Small intestine (tissue), 7 donors: Measurements from ENCODE around the gene SRRD. TPM values are rescaled to one million over a fixed set of nuclear protein-coding genes. Genes with fewer than 3 reads are reported as not detected.
A peak's percentile ranks its signal among the peaks of the same experiment; 100 is the strongest.

Experiments
- DNase-seq, 2 donors: peaks; one replicate each; pipeline versions ENCODE4 v3.0.0 to v3.0.0-alpha.2; 2013
- FAIRE-seq: peaks from 2 replicates; lab custom pipeline; 2012; peaks lifted over from hg19 to GRCh38; lab: Jason Lieb, UNC
- H3K27ac ChIP-seq, 3 donors: one replicate each; pipeline ENCODE4 v1.5.1; 2013; ENCODE audit warnings: low read length in 2 of 3, mild to moderate bottlenecking in 2 of 3, control low read depth in 1 of 3, inconsistent platforms in 1 of 3, low read depth in 1 of 3, moderate library complexity in 1 of 3
- H3K27me3 ChIP-seq, 3 donors: one replicate each; pipeline ENCODE4 v1.6.1; 2013; ENCODE audit warnings: low read length in 3 of 3, inconsistent platforms in 1 of 3; ENCODE audit not compliant: control insufficient read depth in 3 of 3, insufficient read depth in 3 of 3
- H3K36me3 ChIP-seq, 3 donors: one replicate each; pipeline ENCODE4 v1.6.1; 2013; ENCODE audit warnings: low read length in 3 of 3, inconsistent platforms in 1 of 3, low read depth in 1 of 3, mild to moderate bottlenecking in 1 of 3, moderate library complexity in 1 of 3; ENCODE audit not compliant: control insufficient read depth in 3 of 3, insufficient read depth in 2 of 3
- H3K4me1 ChIP-seq, 3 donors: one replicate each; pipeline ENCODE4 v1.6.1; 2013; ENCODE audit warnings: low read length in 2 of 3, inconsistent platforms in 1 of 3, low read depth in 1 of 3, mild to moderate bottlenecking in 1 of 3, moderate library complexity in 1 of 3; ENCODE audit not compliant: control insufficient read depth in 3 of 3, insufficient read depth in 2 of 3
- H3K4me3 ChIP-seq, 3 donors: one replicate each; pipeline ENCODE4 v1.5.1; 2013; ENCODE audit warnings: low read length in 3 of 3, control low read depth in 1 of 3, inconsistent platforms in 1 of 3, low read depth in 1 of 3, mild to moderate bottlenecking in 1 of 3, moderate library complexity in 1 of 3
- H3K9me3 ChIP-seq, 2 donors: one replicate each; pipeline ENCODE4 v1.6.1; 2013; ENCODE audit warnings: low read depth in 1 of 2, low read length in 1 of 2; ENCODE audit not compliant: control insufficient read depth in 2 of 2, insufficient read depth in 1 of 2
- WGBS, 3 donors: extraction: QIAGEN DNeasy Blood & Tissue Kit; methylation state at CpG; one replicate each; pipeline ENCODE4 v1.1.7; 2013; 5-methylcytosine and 5-hydroxymethylcytosine counted together
- polyA plus RNA-seq, 4 donors: library from polyadenylated mRNA; stranded (reverse) in 3 of 4; unstranded in 1 of 4; fragments of 200-250 nt in 3 of 4; fragments of 120-200 nt in 1 of 4; gene quantifications; one replicate each; pipeline versions ENCODE4 v1.2.1 to v1.2.3, GENCODE V29; 2013
- donor health status: healthy with polysubstance abuse.
- donor health status: control.
- donor health status: control.
- donor health status: Bipolar disorder and iron deficiency.
- donor health status: healthy.

The SRRD gene
- polyA plus RNA-seq, 4 donors: 9.2 to 18.0 (median 13.5) TPM

DNA sequence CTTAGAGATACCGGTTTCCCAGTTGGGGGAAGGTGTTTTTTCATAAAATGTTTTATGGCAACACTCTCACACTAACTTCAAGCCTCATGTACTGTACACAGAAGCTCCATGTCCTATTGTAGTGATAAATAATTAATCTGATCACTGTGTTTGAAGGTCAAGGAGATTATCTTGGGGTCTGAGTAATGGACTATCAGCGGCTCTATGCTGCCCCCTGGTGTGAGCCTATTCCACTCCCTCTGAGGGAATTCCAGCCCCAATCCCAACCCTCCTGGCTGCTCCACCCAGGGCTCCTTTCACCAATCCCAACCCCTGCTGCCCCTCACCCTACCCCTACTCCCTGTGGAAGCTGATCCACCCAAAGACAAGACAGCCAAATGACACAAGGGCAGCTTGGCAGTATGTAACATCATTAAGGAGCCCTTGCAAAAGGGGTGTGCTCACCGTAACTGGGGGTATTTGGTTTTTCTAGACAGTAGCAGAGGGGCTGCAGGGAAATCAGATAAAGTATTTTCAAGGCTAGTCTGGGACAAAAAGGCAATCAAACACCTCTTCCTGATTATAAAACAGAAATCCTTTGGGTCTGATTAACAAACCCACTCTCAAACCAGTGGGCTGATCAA, 22.4 kb upstream of the SRRD start:
- no peak overlapping the region for H3K4me3 ChIP-seq
- no peaks in the 10 kb centered on the region for H3K27me3 ChIP-seq
- H3K9me3 ChIP-seq: no peaks in the 10 kb centered on the region
- WGBS, 3 donors: 17 to 30% (median 28%) methylated on average over 3 of the region's 3 CpGs
- H3K4me1 ChIP-seq: peaks cover 0 to 26% (median 0%) of the 10 kb centered on the region in 3 donors
- DNase-seq (peak; percentile 67 to 72), FAIRE-seq (no peak)
- H3K27ac ChIP-seq: no peak overlapping the region
- H3K36me3 ChIP-seq: peaks cover 13 to 67% (median 24%) of the 10 kb centered on the region in 3 donors

DNA sequence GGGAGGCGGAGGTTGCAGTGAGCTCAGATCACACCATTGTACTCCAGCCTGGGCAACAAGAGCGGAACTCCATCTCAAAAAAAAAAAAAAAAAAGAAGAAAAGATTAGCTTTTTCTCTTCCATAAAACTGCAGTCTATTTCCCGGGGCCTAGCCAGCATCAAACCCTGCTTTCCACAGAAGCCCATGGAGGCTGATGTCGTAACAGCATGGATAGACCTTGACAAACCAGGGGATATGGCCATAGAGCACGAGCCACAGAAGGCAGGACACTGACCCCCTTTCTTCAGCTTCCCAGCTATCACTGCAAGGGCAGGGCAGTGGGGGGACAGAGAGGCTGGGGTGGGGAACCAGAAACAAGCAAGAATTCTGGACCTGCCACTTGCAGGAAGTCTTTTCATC, 21.6 kb upstream of the SRRD start:
- WGBS, 3 donors: 93 to 96% (median 94%) methylated on average over 5 of the region's 5 CpGs
- peaks cover 13 to 65% (median 24%) of the 10 kb centered on the region in 3 donors for H3K36me3 ChIP-seq
- H3K27me3 ChIP-seq: no peaks in the 10 kb centered on the region
- DNase-seq (no peak), FAIRE-seq (no peak)
- peaks cover 0 to 26% (median 0%) of the 10 kb centered on the region in 3 donors for H3K4me1 ChIP-seq
- peak overlapping the region in 1 of 3 donors; percentile 66 for H3K27ac ChIP-seq
- H3K9me3 ChIP-seq: no peaks in the 10 kb centered on the region
- no peak overlapping the region for H3K4me3 ChIP-seq

DNA sequence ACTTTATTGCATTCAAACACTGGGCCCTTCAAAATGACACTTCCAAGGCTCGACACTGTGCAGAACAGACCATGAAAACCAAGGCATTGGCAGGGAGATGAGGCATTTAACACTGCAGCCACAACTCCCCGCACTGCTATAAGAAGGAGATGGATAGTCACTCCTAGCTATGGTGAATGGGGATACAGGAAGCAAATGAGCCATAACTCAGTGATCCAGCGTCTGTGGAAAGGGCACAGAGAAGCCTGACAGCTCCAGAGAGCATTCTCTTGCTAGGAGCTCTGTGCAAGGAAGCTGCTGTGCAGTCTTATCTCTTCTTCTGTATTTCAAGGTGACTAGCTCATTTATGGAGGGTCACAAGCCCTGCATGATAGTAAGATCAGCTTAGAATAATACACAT, 21.0 kb upstream of the SRRD start:
- H3K36me3 ChIP-seq: peaks cover 13 to 61% (median 21%) of the 10 kb centered on the region in 3 donors
- FAIRE-seq: no peak

DNA sequence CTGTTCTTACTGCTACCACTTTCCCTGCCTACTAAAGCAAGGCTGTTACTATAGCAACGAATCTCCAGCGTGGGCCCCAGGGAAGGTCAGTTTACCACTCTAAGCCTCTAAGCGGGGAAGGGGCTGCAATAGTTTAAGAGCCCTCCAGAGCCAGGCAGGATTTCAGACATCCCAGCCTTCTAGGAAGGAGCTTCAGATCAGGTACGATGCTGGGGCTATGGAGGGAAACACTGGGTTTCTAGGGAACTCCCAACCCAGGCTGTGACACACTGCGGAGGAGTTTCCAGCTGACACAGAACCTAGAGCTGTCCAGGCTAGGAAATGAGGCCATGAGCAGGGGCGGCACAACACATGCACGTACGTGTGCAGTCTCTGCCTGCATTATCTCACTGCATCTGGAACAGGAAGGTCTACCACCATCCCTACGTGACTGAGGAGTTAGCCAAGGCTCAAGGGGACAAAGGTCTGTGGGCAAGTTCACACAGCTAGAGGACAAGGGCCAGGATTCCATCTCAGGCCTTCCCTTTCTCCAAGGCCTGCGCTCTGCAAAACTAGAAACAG, 20.5 kb upstream of the SRRD start:
- H3K9me3 ChIP-seq: no peaks in the 10 kb centered on the region
- DNase-seq (peak; percentile 21 to 80), FAIRE-seq (no peak)
- no peaks in the 10 kb centered on the region for H3K27me3 ChIP-seq
- H3K27ac ChIP-seq: peak overlapping the region in 1 of 3 donors; percentile 68
- no peak overlapping the region for H3K4me3 ChIP-seq
- peaks cover 0 to 26% (median 0%) of the 10 kb centered on the region in 3 donors for H3K4me1 ChIP-seq
- H3K36me3 ChIP-seq: peaks cover 8 to 60% (median 18%) of the 10 kb centered on the region in 3 donors
- WGBS, 3 donors: 69 to 78% (median 75%) methylated on average over 10 of the region's 10 CpGs

More for the DNA sequence above, 21.0 kb upstream of the SRRD start:
- 87 to 94% (median 89%) methylated on average over 3 of the region's 3 CpGs for WGBS, 3 donors
- H3K4me3 ChIP-seq: no peak overlapping the region
- H3K27ac ChIP-seq: peak overlapping the region in 1 of 3 donors; percentile 66
- no peak for DNase-seq
- H3K9me3 ChIP-seq: no peaks in the 10 kb centered on the region
- H3K27me3 ChIP-seq: no peaks in the 10 kb centered on the region
- peaks cover 0 to 26% (median 0%) of the 10 kb centered on the region in 3 donors for H3K4me1 ChIP-seq

DNA sequence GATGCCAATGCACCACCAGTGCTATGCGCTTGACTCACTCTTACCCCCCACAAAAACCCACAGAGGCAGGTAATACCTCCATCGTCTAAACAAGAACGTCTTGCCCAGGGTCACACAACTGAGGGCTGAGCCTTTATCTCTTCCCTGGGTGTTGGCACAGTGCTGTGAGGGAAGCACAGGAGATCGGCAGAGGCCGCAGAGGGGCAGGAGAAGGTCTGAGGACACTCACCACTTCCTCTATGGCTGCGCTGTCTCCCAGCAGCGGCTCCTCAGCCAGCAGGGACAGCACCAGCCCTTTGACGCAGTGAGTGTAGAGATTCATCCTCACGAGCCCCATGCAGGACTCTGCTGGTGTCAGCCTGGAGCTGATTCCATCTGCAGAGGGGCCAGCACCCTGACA, 20.0 kb upstream of the SRRD start:
- H3K36me3 ChIP-seq: peaks cover 8 to 61% (median 20%) of the 10 kb centered on the region in 3 donors
- no peak overlapping the region for H3K4me3 ChIP-seq
- peaks cover 0 to 26% (median 0%) of the 10 kb centered on the region in 3 donors for H3K4me1 ChIP-seq
- peak overlapping the region in 1 of 3 donors; percentile 68 for H3K27ac ChIP-seq
- H3K9me3 ChIP-seq: no peaks in the 10 kb centered on the region
- FAIRE-seq (no peak), DNase-seq (no peak)
- no peaks in the 10 kb centered on the region for H3K27me3 ChIP-seq
- WGBS, 3 donors: 82 to 87% (median 87%) methylated on average over 9 of the region's 9 CpGs

DNA sequence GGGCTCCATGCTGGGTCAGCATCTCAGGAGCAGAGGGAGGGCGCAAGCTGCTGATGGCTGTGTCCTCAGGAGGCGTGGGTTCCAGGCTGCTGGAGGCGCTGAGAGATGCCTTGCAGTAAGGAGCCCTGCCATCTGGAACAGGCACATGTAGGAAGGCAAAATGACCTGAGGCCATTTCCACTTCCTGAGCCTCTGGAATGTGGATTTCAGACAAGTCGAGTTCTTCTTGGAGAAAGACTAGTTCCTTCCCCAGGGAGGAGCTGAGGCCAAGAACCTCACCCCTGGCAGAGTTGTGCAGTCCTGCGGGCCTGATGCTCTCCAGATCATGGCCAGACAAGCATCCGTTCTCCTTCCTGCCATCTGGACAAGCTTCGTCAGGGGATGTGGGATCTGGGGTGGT, 19.4 kb upstream of the SRRD start:
- no peak for DNase-seq
- FAIRE-seq: no peak
- Histone ChIP-seq H3K4me3 (no peak overlapping the region), H3K36me3 (peaks cover 8 to 66% (median 16%) of the 10 kb centered on the region in 3 donors), H3K27ac (peak overlapping the region in 1 of 3 donors; percentile 68), H3K4me1 (peaks cover 0 to 26% (median 0%) of the 10 kb centered on the region in 3 donors), H3K27me3 (no peaks in the 10 kb centered on the region), H3K9me3 (no peaks in the 10 kb centered on the region)
- 79 to 91% (median 87%) methylated on average over 7 of the region's 7 CpGs for WGBS, 3 donors

DNA sequence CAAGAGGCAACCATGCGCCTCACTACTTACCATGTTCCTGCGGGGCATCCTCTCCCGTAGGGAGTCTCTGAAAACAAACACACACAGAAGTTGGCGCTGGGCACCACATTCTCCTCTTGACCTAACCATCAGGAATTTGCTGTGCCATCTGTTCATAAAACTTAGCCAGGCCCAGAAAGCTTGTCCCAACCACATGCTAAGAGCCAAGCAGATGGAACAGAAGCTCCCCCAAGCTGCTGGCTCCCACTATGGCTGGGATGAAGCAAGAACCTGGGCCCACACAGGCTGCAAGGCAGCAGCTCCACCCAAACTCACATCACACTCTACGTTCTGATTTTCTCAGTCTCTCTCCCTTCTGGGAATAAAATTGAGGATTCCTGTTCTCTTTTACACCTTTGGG, 17.5 kb upstream of the SRRD start:
- H3K9me3 ChIP-seq: no peaks in the 10 kb centered on the region
- H3K36me3 ChIP-seq: peaks cover 21 to 76% (median 23%) of the 10 kb centered on the region in 3 donors
- FAIRE-seq (no peak), DNase-seq (no peak)
- 90 to 91% (median 90%) methylated on average over 5 of the region's 5 CpGs for WGBS, 3 donors
- H3K4me3 ChIP-seq: no peak overlapping the region
- peaks cover 0 to 24% (median 0%) of the 10 kb centered on the region in 3 donors for H3K4me1 ChIP-seq
- H3K27ac ChIP-seq: no peak overlapping the region
- no peaks in the 10 kb centered on the region for H3K27me3 ChIP-seq

DNA sequence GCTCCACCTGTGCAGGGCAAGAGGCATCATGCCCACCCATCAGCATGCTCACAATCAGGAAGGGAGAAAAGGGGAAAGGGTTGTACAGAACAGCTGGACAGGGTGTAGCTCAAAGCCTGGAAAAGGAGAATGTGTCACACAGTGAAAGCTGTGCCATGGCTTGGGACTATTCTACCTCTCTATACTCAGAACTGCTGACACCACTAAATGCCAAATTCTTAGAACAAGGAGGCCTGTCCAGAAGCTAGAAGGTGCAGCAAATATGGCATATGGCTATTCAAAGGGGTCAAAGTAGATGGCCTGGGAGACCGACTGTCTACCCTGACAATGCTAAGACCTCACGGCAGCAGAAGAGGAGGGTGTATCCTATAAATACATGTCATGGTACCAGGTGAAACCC, 12.9 kb upstream of the SRRD start:
- Histone ChIP-seq H3K9me3 (no peaks in the 10 kb centered on the region), H3K4me3 (no peak overlapping the region), H3K4me1 (no peaks in the 10 kb centered on the region), H3K27ac (no peak overlapping the region), H3K27me3 (no peaks in the 10 kb centered on the region), H3K36me3 (peaks cover 15 to 60% (median 32%) of the 10 kb centered on the region in 3 donors)
- FAIRE-seq: no peak
- no peak for DNase-seq
- 93 to 100% (median 98%) methylated on average over 2 of the region's 2 CpGs for WGBS, 3 donors
